GM19468 (cell line): ENCODE results near the gene EDEM3.
"Not testable (repeated sequence)": the region's sequence is repeated elsewhere in the genome, so short reads cannot be mapped to it uniquely, and the experiment has no call there.

Source experiments
- ATAC-seq: cut with Tn5 transposase; IDR thresholded peaks from one replicate; pipeline ENCODE4 v1.9.1; 2021; ENCODE audit warnings: mild to moderate bottlenecking, moderate library complexity, moderate number of reproducible peaks; ENCODE audit not compliant: unreplicated experiment; ENCODE audit errors: extremely low read depth

The EDEM3 gene

GRCh38 chr1:184771190-184771691 lies 16.6 kb upstream of the EDEM3 start:
- ATAC-seq, result no peak

GRCh38 chr1:184770181-184770979 lies 15.7 kb upstream of the EDEM3 start:
- no peak for ATAC-seq

- no peak for ATAC-seq
Observed at GRCh38 chr1:184769241-184769640, 14.6 kb upstream of the EDEM3 start.

GRCh38 chr1:184768467-184768866 lies 13.8 kb upstream of the EDEM3 start:
- ATAC-seq, result no peak

- ATAC-seq, result no peak
Observed at GRCh38 chr1:184767591-184767990, 12.9 kb upstream of the EDEM3 start.

DNA sequence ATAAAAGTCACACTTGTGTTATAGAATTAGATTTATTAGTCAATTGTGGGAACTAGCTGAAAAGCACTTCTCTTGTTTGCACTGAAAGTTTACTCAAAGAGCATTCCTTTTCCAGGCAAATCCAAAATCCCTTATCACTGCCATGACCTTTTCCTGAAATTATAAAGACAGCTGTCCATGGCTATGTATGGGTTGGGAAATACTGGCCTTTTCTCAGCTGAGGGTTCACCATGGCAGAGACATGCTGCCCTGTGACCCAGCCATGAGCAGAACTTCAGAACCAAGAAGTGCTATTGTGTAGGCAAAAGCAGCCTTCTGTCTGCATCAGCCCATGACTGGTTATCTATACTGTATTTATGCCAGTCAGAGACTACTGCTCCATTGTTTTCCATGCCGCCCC lies 9.8 kb upstream of the EDEM3 start:
- no peak for ATAC-seq

- ATAC-seq, result not testable (repeated sequence)
Observed at GRCh38 chr1:184763520-184763919, 8.9 kb upstream of the EDEM3 start.

GRCh38 chr1:184761969-184762485 lies 7.4 kb upstream of the EDEM3 start:
- no peak for ATAC-seq

- no peak for ATAC-seq
Observed at GRCh38 chr1:184759651-184760050, 5.0 kb upstream of the EDEM3 start.

DNA sequence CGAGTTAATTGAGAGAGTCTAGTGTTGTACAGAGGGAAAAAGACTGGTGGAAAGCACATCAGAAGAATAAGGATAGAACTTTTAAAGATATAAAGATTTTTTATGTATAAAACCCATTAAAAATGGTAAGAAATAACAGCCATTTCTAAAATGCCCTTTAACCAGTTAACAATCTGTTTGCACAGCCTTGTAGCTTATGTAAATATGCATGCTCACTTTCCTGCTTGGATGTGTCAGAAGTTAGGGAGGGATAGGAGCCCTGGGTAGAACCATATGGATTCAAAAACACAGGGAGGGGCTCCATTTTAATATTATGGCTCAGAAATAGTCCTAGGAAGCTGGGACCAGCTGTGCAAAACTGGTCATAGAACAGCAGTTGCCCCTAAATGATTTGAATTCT lies 4.5 kb upstream of the EDEM3 start:
- ATAC-seq, result no peak

GRCh38 chr1:184757891-184758290 lies 3.2 kb upstream of the EDEM3 start:
- ATAC-seq, result no peak

- ATAC-seq, result no peak
Observed at GRCh38 chr1:184757406-184757805, 2.7 kb upstream of the EDEM3 start.

DNA sequence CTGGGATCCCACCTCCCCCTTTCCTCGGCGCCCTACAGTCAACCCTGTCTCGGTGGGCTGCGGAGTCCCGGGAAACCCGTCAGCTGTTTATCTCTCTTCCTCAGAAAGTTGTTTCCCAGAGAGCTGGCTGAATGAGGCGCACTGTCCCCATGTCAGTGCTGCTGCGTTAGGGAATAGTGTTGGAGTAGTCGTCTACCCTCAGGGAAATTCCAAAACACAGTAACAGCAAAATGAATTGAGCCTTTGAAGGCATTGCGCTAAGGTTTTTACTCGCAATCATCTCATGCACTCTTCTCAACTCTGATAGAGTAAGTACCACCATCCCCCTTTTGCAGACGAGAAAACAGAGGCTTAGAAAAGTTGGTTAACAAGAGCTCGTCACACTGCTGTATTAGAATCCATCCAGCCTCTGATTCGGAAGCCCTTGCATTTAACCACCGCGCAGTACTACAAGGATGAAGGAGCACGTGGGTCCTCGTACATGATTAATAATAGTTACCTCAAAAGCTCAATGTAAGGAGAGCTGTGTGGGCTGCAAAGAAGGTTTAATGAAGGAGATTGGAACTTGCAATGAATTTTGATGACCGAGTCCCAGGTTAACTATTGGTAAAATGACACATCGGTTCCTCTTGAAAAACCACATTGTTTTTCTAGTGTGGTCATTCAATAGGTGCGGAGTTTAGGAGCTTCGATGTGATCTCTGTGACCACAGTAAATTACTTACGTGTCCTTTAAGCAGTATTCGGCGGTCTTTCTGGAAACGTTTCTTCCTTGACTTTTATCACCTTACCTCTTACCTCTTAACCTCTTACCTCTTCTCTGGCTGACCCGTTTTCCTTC lies 788 bp upstream of the EDEM3 start:
- no peak for ATAC-seq

DNA sequence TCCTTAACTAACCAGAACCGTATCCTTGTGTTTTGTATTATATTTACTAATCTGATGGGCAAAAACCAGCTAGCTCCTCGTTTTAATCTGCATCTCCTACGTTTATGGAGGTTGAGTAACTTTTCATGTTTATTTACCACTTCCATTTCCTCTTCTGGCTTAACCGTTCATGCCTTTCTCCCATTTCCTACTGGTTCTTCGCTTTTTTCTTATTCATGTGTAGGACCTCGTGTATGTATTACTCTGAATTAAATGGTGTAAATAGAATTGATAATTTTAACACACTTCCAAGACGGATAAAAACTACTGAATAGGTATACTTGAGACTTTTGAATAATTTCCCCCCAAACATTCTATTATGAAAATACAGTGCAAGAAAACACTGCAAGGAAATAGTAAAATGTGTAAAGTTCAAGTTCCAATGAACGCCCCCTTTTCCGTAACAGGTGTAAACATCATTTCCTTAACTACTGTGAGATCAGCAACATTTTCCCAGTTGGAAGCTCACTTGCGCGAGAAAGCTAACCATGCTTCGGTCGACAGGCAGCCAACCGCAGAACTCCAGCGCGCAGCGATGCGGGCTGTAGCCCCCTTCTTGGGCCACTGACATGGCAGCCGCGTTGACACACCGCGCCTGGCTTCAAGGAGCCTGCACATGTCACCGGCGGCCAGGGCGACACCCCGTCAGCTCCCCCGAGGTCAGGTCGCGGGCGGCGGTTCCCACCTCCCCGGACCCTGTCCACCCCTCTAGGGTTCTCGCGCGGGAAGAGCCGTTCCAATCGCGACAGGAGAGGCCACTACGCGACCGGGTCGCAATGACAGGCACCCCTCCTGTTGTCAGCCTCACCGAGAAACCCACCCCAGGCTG lies 816 bp downstream of the EDEM3 start:
- no peak for ATAC-seq

DNA sequence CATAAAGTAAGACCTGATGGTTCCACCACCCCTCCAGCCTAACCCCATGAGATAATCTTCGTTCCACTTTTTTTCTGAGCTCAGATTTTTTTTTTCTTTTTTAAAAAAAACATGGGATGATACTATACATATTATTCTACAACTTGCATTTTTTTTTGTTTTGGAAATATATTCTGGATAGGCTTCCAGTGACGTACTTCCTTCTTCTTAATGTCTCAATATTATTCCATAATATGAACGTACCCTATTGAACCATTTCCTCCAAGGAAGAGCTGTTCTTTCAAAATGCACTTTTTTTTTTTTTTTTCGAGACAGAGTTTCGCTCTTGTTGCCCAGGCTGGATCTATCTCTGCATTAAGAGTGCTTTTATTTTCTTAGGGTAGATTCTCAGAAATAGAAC lies 1.5 kb downstream of the EDEM3 start:
- ATAC-seq, result no peak

GRCh38 chr1:184752656-184753055 lies 2.0 kb downstream of the EDEM3 start:
- ATAC-seq, result no peak

GRCh38 chr1:184748740-184749139 lies 5.9 kb downstream of the EDEM3 start:
- ATAC-seq, result no peak

DNA sequence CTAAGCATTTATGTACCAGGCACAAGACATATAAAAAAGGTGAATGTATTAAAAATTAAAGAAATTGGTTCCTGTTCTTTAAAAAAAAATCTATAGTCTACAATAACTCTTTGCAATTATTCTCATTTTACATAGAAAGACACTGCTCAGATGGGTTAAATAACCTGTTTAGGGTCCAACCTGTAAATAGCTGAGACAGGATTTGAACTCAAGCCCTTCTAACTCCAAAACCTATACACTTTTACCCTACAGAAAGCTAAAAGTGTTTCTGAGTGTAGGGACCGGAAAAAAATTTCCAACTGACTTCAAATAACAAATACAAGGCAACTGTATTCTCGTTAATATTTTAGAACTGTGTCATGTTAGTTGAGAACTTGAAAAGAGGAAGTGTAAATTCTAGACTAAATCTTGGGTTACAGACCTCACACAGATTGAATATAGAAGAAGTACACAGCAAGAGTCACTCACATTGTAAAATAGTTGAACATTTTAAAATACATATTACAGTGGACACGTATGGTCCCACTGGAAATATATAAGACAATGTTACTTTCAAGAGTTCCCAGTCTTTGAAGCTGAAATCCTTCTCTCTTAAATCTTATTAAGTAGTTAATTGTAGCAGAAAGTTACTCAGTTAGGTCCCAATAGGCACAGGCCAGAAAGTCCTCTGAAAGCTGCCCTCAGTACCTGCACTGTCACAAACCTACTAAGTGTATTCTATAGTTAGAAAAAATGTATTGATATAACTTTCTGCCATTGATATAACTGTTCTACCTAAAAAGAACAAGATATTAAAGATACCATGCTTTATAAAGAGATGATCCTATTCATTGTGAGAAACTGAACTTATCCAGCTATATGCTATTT lies 7.3 kb downstream of the EDEM3 start:
- ATAC-seq, result peak; percentile 88

DNA sequence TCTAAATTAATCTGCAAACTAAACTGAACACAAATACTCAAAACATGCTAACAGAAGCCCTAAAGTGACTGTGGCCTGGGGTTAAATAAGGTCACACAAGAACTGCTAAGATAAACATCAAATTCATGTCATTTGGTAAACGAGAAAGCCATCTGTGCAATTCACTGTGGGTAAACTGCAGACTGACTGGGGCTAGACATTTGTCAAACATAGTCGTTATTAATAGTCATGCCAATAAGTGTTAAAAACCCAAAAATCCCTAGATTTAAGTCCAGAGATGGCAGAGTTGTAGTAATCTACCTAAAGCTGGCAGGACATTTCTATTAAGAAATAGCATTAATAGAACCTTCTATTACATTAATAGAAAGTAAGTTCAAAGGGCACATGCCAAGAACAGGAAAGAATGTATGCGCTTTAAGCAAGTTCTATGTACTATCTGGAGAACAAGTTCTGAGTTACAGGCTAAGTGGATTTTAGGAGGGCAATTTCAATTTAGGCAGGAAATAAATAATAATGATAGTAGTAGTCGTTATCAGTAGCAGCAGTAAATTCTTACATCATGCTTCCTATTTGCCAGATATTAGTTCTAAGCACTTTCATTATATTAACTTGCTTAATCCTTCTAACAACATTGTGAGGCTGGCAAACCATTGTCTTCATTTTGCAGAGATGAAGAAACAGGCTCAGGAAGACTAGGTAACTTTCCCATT lies 8.6 kb downstream of the EDEM3 start:
- ATAC-seq, result no peak
